HUDEP-2 (cell line): ENCODE measurements around the gene XPR1.

ENCODE experiments used
- DNase-seq, 76 experiments: peaks; one replicate each; lab custom pipeline; 2025; ENCODE audit not compliant: unreplicated experiment in 76 of 76; lab: John Stamatoyannopoulos, UW

Gene XPR1

GRCh38 chr1:180881806-180882509, 250.1 kb downstream of the XPR1 start:
- DNase-seq, result peak in 15 of 76 experiments; percentile 2 to 31 (median 20)

GRCh38 chr1:180884588-180885300, 252.9 kb downstream of the XPR1 start:
- DNase-seq, result no peak

GRCh38 chr1:180886338-180886737, 254.5 kb downstream of the XPR1 start:
- DNase-seq, result no peak

- DNase-seq, result no peak
These were observed 256.0 kb downstream of the XPR1 start for GRCh38 chr1:180887841-180888240.

- no peak for DNase-seq
These were observed 257.0 kb downstream of the XPR1 start for GRCh38 chr1:180888870-180889269.

- no peak for DNase-seq
These were observed 257.5 kb downstream of the XPR1 start for GRCh38 chr1:180889325-180889724.

- no peak for DNase-seq
These were observed 260.4 kb downstream of the XPR1 start for GRCh38 chr1:180892272-180892671.

GRCh38 chr1:180892675-180893074, 260.9 kb downstream of the XPR1 start:
- DNase-seq, result no peak

- DNase-seq, result no peak
These were observed 261.8 kb downstream of the XPR1 start for GRCh38 chr1:180893614-180894013.

- DNase-seq, result no peak
These were observed 264.3 kb downstream of the XPR1 start for GRCh38 chr1:180896161-180896560.

GRCh38 chr1:180898441-180899219, 266.8 kb downstream of the XPR1 start:
- no peak for DNase-seq

- no peak for DNase-seq
These were observed 267.4 kb downstream of the XPR1 start for GRCh38 chr1:180899262-180899661.

GRCh38 chr1:180901076-180901990, 269.5 kb downstream of the XPR1 start:
- DNase-seq, result no peak

- DNase-seq, result no peak
These were observed 270.7 kb downstream of the XPR1 start for GRCh38 chr1:180902541-180902940.

GRCh38 chr1:180905927-180906326, 274.1 kb downstream of the XPR1 start:
- DNase-seq, result no peak

- DNase-seq, result no peak
These were observed 274.7 kb downstream of the XPR1 start for GRCh38 chr1:180906511-180906910.

- no peak for DNase-seq
These were observed 275.7 kb downstream of the XPR1 start for GRCh38 chr1:180907313-180908055.

- DNase-seq, result no peak
These were observed 276.4 kb downstream of the XPR1 start for GRCh38 chr1:180908074-180908765.

- DNase-seq, result no peak
These were observed 277.2 kb downstream of the XPR1 start for GRCh38 chr1:180909005-180909414.
